CD4-positive, alpha-beta T cell treated with Interleukin-10 for 1 hour (primary cell): ENCODE results near the gene CARD11.

ENCODE experiments used
- DNase-seq: peaks from one replicate; pipeline ENCODE4 v3.0.0-alpha.2; 2020

Gene CARD11

GRCh38 chr7:3043544-3044371 is at the start of gene CARD11:
CARD11 (minus strand) TSS chr7:3043867; CDS start chr7:2958506, 85,361 bp downstream.
- DNase-seq: peak; percentile 59

- peak; percentile 81 for DNase-seq
Measured at GRCh38 chr7:3092468-3092867, 48.8 kb upstream of the CARD11 start.

GRCh38 chr7:3091631-3092030 is 48.0 kb upstream of the CARD11 start:
- DNase-seq: no peak

- DNase-seq: no peak
Measured at GRCh38 chr7:3089493-3089892, 45.8 kb upstream of the CARD11 start.

- no peak for DNase-seq
Measured at GRCh38 chr7:3087243-3087755, 43.6 kb upstream of the CARD11 start.

DNA sequence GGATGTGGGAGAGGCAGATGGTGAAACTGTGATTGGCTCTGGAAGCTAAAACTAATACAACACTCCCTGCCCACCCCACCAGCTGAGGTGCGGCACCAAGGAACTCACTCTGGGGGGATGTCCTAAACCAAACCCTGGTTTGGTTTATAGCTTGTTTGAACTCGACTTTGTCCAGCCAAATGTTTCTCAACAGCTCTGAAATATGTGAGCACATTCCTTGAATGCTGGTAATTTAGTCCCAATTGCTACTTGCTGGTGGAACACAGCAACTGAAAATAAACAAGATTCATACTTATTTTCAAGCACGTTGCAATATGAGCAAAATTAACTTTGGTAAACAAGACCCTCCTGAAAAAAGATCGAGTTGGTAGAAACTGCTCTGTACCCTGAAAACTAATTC is 39.7 kb upstream of the CARD11 start:
- no peak for DNase-seq

DNA sequence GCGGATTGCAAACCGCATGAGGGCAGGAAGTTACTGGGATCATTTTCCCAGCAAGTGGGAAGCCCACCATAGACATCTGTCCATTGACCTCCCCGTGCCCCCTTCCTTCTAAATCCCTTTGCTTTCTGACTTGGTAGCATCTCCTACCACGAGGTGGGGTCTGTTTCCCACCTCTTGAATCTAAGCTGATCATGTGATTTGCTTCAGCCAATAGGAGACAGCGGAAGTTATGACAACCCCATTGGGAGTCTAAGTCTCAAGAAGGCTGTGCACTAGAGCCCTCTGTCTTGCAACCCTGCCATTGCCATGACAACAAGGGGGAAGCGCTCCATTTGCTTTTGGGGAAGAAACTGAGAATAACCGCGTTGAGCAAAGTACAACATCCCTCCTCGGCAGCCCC is 39.2 kb upstream of the CARD11 start:
- DNase-seq: no peak

DNA sequence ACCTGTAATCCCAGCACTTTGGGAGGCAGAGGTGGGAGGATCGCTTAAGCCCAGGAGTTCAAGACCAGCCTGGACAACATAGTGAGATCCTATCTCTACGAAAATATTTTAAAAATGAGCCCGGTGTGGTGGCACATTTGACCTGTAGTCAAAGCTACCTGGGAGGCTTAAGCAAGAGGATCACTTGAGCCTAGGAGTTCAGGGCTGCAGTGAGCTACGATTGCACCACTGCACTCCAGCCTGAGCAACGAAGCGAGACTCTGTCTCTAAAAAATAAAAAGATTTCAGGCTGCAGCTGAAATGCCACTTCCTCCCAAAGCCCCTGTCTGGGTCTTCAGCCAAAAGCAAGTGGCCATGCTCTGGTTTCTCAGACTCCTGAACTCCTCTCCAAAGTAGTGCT is 38.7 kb upstream of the CARD11 start:
- no peak for DNase-seq

GRCh38 chr7:3080106-3080505 is 36.4 kb upstream of the CARD11 start:
- no peak for DNase-seq

- DNase-seq: no peak
Measured at GRCh38 chr7:3078514-3078913, 34.8 kb upstream of the CARD11 start.

GRCh38 chr7:3076700-3077099 is 33.0 kb upstream of the CARD11 start:
- no peak for DNase-seq

DNA sequence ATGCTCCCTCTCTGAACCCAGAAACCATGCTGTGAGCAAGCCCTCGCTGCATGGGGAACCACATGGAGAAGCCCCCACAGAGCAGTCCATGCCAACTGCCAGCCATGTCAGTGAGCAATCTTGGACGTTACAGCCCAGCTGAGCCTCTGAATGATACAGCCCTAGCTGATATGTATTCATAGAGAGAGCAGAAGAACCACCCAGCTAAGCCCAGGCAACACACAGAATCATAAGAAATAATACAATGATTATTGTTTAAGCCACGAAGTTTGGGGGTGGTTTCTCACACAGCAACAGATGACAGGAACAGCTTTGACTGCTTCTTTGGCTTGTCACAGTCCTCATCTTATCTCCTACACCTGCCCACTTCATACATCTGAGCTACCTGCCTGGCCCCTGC is 32.5 kb upstream of the CARD11 start:
- DNase-seq: no peak

GRCh38 chr7:3075441-3075840 is 31.8 kb upstream of the CARD11 start:
- DNase-seq: no peak

DNA sequence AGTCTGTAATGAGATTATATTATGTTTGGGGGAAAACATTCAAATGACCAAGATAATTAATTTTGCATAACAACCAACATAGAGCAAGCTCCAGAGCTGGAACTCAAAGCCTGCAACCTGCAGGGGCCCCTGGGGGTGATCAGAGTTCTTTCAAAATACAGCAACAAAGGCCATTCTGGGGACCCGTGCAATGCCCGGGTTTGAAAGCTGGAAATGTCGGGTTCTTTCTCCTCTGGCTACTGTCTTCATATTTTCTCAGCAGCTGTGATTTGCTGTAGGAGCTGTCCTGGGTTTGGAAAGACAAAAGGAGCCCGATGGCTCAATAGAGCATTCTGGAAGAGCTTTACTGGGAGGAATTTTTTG is 30.8 kb upstream of the CARD11 start:
- no peak for DNase-seq

DNA sequence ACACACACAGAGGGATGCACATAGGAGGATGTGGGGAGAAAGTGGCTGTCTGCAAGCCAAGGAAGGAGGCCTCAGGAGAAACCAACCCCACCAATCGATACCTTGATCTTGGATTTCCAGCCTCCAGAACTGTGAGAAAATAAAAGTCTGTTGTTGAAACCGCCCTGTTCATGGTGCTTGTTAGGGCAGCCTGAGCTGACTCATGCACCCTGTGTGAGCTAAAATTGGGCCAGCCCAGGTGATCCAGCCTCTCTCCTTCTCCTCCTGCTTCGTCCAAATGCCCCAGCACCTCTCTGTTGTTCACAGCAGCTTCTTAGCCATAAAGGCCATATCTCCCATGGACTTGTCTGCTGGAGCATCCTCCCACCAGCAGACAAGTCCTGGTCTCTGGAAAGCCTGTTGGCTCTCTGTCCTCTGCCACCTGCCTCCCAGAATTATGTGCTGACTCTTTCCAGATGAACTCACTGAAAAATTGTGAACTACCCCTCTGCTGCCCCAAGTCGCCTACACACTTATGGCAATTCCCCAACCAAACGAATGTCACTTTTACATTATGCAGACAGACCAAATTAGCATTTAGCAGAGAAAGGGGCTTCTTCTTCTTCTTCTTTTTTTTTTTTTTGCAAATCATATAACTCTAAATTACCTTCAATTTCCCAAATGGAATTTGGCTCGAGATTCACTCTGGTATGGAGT is 30.2 kb upstream of the CARD11 start:
- DNase-seq: no peak

- DNase-seq: no peak
Measured at GRCh38 chr7:3070908-3071307, 27.2 kb upstream of the CARD11 start.

DNA sequence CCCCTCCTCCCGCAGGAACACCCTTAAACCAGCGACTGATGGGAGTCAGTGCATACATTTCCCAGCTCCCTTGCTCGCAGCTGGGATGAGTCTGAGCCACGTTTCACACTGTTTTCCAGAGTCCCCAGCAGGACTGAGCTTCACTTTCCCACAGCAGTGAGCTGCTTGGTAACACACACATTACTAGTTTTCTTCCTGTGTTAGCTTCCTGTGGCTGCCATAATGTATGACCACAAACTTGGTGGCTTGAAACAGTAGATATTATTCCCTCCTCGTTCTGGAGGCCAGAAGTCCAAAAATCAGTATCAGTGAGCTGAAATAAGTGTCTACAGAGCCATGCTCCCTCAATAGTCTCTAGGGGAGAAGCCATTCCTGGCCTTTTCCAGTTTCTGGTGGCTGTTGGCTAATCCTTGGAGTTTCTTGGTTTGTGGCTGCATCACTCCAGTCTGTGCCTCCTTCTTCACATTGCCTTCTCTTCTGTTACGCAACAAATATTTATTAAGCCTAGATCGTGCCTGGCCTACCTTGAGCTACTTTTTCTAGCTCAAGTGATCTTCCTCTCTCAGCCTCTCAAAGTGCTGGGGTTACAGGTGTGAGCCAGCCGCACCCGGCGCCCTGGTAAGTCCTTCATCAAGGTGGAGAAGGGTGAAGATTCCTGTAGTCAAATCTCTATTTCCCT is 26.2 kb upstream of the CARD11 start:
- no peak for DNase-seq

DNA sequence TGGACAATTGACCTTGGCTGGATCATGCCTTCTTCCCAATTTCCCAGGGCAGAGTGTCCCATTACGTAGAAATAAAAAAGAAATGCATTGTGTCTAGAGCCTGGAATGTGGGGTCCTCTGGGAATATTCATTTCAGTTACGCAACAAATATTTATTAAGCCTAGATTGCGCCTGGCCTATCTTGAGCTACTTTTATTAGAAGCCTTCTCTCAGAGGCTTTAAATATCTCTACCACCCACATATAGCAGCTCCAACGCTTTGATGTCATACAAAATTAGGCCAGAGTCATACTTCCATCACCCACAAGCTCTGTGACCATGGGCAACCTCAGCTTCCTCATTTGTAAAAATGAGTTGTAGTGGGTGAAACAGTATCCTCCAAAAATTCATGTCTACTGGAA is 24.9 kb upstream of the CARD11 start:
- no peak for DNase-seq

DNA sequence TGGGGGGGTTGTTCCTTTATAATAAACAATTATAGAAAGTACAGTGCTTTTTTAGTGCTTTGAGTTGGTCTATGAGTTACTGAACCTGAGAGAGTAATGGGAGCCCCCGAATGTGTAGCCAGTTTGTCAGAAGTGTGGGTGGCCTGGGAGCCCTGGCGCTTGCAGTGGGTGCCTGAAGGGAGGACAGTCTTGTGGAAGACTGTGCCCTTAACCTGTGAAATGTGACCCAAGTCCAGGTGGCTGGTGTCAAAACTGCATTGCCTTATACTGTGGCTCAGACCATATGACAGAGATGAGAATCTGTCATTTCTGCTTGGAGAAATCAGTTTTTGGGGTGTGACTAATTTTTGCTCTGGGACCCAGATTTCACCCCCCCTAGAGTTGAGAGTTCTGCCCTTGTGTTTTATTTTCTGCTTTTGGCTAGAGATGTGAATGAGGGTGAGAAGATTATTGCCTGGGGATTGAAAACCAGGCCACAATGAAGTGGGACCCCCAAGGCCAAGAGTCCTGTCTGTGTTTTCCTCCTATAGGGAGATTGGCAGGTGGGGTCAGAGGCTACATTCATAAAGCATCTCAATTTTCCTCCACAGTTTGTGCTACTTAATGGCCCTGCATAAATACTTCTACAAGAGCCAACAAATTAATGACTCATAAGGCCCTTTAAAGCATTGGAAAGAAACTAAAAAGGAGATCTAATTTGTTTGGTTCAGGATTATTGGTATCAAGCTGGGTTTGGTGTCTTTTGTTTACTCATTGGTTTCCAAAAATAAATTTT is 24.1 kb upstream of the CARD11 start:
- DNase-seq: no peak

GRCh38 chr7:3067193-3067592 is 23.5 kb upstream of the CARD11 start:
- DNase-seq: peak; percentile 51

- DNase-seq: no peak
Measured at GRCh38 chr7:3066506-3066905, 22.8 kb upstream of the CARD11 start.

- peak; percentile 73 for DNase-seq
Measured at GRCh38 chr7:3065724-3066143, 22.1 kb upstream of the CARD11 start.

- no peak for DNase-seq
Measured at GRCh38 chr7:3064067-3064466, 20.4 kb upstream of the CARD11 start.
